ENCODE measurements around the gene PPP5C. TPM values are rescaled to one million over a fixed set of nuclear protein-coding genes. Genes with fewer than 3 reads are reported as not detected.
A peak's percentile ranks its signal among the peaks of the same experiment; 100 is the strongest.
"Not testable (repeated sequence)": the region's sequence is repeated elsewhere in the genome, so short reads cannot be mapped to it uniquely, and the experiment has no call there.

Gene PPP5C
- total RNA-seq, 1 donor from 2014 or later = 86.4 TPM

GRCh38 chr19:46429999-46430398, 83.1 kb downstream of the PPP5C start:
- Mint-ChIP-seq H3K36me3 (no peaks in the 10 kb centered on the region), H3K4me3 (no peak overlapping the region)

DNA sequence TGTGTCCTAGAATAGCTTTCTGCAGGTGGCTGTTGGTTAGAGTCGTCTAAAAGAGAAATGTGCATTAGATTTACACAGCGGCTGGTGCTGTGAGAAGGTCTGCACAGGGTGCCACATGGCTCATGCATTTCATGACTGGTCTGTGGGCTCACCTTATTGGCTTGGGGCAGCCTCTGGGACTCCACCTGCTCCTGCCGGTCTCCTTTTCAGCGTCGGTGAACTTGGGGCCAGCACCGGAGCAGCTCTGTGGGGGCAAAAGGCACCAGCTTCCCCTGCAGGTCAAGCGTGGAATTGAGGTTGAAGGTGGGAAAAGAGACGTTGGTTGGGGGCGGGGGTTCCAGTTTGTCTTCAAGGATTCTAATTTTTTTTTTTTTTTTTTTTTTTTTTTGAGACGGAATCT, 84.9 kb downstream of the PPP5C start:
- Mint-ChIP-seq H3K27me3 (ENCODE audit: low read depth) (peaks cover 26% of the 10 kb centered on the region), H3K9me3 (no peaks in the 10 kb centered on the region), H3K36me3 (no peaks in the 10 kb centered on the region), H3K27ac (no peak overlapping the region), H3K4me3 (no peak overlapping the region), H3K4me1 (peaks cover 15% of the 10 kb centered on the region)
- peak; percentile 42 for TF ChIP-seq CTCF (IDR thresholded peaks at IDR 0.05; ENCODE audit: unreplicated experiment)
- no peak for DNase-seq (ENCODE audit: low spot score in 2 of 2, unreplicated experiment in 2 of 2)

More at GRCh38 chr19:46429999-46430398, 83.1 kb downstream of the PPP5C start:
- no peak for TF ChIP-seq CTCF (IDR thresholded peaks at IDR 0.05; ENCODE audit: unreplicated experiment)
- Mint-ChIP-seq H3K27ac (no peak overlapping the region), H3K27me3 (ENCODE audit: low read depth) (peaks cover 26% of the 10 kb centered on the region), H3K9me3 (no peaks in the 10 kb centered on the region), H3K4me1 (peaks cover 28% of the 10 kb centered on the region)
- DNase-seq (ENCODE audit: low spot score in 2 of 2, unreplicated experiment in 2 of 2) = no peak

GRCh38 chr19:46433470-46433869, 86.6 kb downstream of the PPP5C start:
- H3K9me3 Mint-ChIP-seq; H3K4me1 Mint-ChIP-seq; H3K36me3 Mint-ChIP-seq; H3K4me3 Mint-ChIP-seq; H3K27ac Mint-ChIP-seq; DNase-seq (ENCODE audit: low spot score in 2 of 2, unreplicated experiment in 2 of 2): not testable (repeated sequence)
- peaks cover 17% of the 10 kb centered on the region for H3K27me3 Mint-ChIP-seq (ENCODE audit: low read depth)

GRCh38 chr19:46435009-46435408, 88.1 kb downstream of the PPP5C start:
- no peaks in the 10 kb centered on the region for H3K36me3 Mint-ChIP-seq
- H3K27ac Mint-ChIP-seq = no peak overlapping the region
- no peaks in the 10 kb centered on the region for H3K4me1 Mint-ChIP-seq
- TF ChIP-seq CTCF (IDR thresholded peaks at IDR 0.05; ENCODE audit: unreplicated experiment) = no peak
- H3K4me3 Mint-ChIP-seq = no peak overlapping the region
- H3K9me3 Mint-ChIP-seq = no peaks in the 10 kb centered on the region
- no peak for DNase-seq (ENCODE audit: low spot score in 2 of 2, unreplicated experiment in 2 of 2)
- peaks cover 8% of the 10 kb centered on the region for H3K27me3 Mint-ChIP-seq (ENCODE audit: low read depth)

GRCh38 chr19:46435689-46436088, 88.8 kb downstream of the PPP5C start:
- H3K4me3 Mint-ChIP-seq; H3K27me3 Mint-ChIP-seq (ENCODE audit: low read depth); H3K36me3 Mint-ChIP-seq; DNase-seq (ENCODE audit: low spot score in 2 of 2, unreplicated experiment in 2 of 2); H3K27ac Mint-ChIP-seq; H3K4me1 Mint-ChIP-seq; H3K9me3 Mint-ChIP-seq: not testable (repeated sequence)

Other genes with a start within 250 kb of the PPP5C start
- gene IGFL3, start 222.4 kb upstream of the PPP5C start, total RNA-seq = not detected in 3 replicates
- gene IGFL2, start 198.8 kb upstream of the PPP5C start, total RNA-seq = 2.0 to 3.7 TPM (median 3.7 TPM) in 3 replicates
- gene IGFL1, start 117.3 kb upstream of the PPP5C start, total RNA-seq = 0.29 TPM in 1 of 3 replicates, not detected in the others
- 164 to 175 TPM (median 165 TPM) in 3 replicates for gene HIF3A, start 50.0 kb upstream of the PPP5C start, total RNA-seq
- 50.3 to 51.7 TPM (median 50.7 TPM) in 3 replicates for gene CCDC8, start 66.5 kb downstream of the PPP5C start, total RNA-seq
- gene PNMA8C, start 81.8 kb downstream of the PPP5C start, total RNA-seq = 0.49 to 0.79 TPM (median 0.73 TPM) in 3 replicates
- 25.8 to 27.4 TPM (median 25.9 TPM) in 3 replicates for gene PNMA8A, start 124.5 kb downstream of the PPP5C start, total RNA-seq
- 3.0 to 3.2 TPM (median 3.1 TPM) in 3 replicates for gene PNMA8B, start 148.8 kb downstream of the PPP5C start, total RNA-seq

Data from mesothelial cell of epicardium (in vitro differentiated cells).